ENCODE measurements around the gene CDH4. TPM values are rescaled to one million over a fixed set of nuclear protein-coding genes. Genes with fewer than 3 reads are reported as not detected.

Gene CDH4
- total RNA-seq, 1 donor from 2014 or later = 2.9 TPM

DNA sequence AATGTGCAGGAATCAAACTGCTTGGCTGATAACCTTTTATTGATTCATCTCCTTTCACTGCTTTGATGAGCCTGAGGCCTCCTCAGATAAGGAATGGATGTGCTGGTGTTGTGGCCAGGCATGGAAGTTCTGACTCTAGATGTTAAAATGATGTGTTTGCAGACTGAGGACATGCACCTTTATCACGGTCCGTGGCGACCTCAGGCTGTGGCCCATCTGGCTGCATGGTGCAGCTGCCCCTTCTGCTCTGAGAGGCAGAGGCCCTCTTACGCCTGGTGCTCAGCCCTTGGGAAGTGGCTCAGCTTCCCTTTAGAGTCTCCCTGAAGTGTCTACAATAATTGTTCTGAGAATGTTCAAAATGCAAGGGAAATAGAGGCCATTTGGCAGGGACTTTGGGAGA lies 26.2 kb downstream of the CDH4 start:
- Histone ChIP-seq H3F3A (ENCODE audit: low read depth) (peaks cover 10% of the 10 kb centered on the region), H3K36me3 (no peaks in the 10 kb centered on the region), H3K4me3 (no peak overlapping the region), H3K27me3 (no peaks in the 10 kb centered on the region), H3K9ac (no peak overlapping the region), H3K4me1 (no peaks in the 10 kb centered on the region), H3K27ac (no peak overlapping the region), H3K4me2 (no peak overlapping the region), H2AFZ (replicated peaks) (no peak overlapping the region), H3K9me3 (ENCODE audit: low read depth) (no peaks in the 10 kb centered on the region), H3K79me2 (ENCODE audit: low read depth) (no peaks in the 10 kb centered on the region), H4K20me1 (ENCODE audit: low read depth) (no peaks in the 10 kb centered on the region)
- Mint-ChIP-seq H3K36me3 (peaks cover 4% of the 10 kb centered on the region), H3K4me3 (no peak overlapping the region), H3K27ac (no peak overlapping the region), H3K27me3 (ENCODE audit: insufficient read depth, low read depth) (peaks cover 10% of the 10 kb centered on the region), H3K9me3 (peaks cover 12% of the 10 kb centered on the region), H3K4me1 (peaks cover 13% of the 10 kb centered on the region)
- no peak for DNase-seq (ENCODE audit: low spot score)
- TF ChIP-seq EZH2 (IDR thresholded peaks at IDR 0.05) (no peak), EZH2phosphoT487 (IDR thresholded peaks at IDR 0.05) (no peak)

DNA sequence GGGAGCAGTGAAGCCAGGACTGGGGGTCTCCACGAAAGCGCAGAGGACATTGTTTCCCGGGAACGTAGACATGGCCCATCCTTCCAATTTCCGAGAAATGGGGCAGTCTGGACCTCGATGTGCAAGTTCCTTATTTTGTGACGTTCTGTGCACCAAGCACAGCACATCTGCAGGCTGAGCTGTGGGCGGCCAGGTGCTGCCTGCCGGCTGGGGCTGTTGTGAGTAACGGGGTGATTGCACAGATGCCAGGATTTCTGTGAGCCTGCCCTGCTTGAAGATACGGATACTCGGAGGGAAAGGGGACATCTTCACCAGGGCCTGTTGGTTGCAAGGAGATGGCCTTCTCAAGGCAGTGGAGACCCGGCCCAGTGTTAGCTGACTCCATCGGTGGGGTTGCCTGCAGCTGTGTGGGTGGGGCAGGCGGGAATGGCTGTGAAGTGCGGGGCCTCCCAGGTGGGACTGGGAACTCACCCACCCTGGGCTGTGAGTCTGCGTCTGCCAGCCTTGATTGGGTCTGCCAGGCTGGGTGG lies 27.6 kb downstream of the CDH4 start:
- no peaks in the 10 kb centered on the region for H3K36me3 ChIP-seq
- no peaks in the 10 kb centered on the region for H3K79me2 ChIP-seq (ENCODE audit: low read depth)
- Mint-ChIP-seq H3K27ac (no peak overlapping the region), H3K27me3 (ENCODE audit: insufficient read depth, low read depth) (peaks cover 11% of the 10 kb centered on the region), H3K4me1 (peaks cover 13% of the 10 kb centered on the region), H3K4me3 (no peak overlapping the region), H3K36me3 (peaks cover 4% of the 10 kb centered on the region), H3K9me3 (peaks cover 12% of the 10 kb centered on the region)
- no peaks in the 10 kb centered on the region for H3K9me3 ChIP-seq (ENCODE audit: low read depth)
- TF ChIP-seq EZH2 (IDR thresholded peaks at IDR 0.05) = no peak
- no peak for TF ChIP-seq EZH2phosphoT487 (IDR thresholded peaks at IDR 0.05)
- TF ChIP-seq, protein P1, sequence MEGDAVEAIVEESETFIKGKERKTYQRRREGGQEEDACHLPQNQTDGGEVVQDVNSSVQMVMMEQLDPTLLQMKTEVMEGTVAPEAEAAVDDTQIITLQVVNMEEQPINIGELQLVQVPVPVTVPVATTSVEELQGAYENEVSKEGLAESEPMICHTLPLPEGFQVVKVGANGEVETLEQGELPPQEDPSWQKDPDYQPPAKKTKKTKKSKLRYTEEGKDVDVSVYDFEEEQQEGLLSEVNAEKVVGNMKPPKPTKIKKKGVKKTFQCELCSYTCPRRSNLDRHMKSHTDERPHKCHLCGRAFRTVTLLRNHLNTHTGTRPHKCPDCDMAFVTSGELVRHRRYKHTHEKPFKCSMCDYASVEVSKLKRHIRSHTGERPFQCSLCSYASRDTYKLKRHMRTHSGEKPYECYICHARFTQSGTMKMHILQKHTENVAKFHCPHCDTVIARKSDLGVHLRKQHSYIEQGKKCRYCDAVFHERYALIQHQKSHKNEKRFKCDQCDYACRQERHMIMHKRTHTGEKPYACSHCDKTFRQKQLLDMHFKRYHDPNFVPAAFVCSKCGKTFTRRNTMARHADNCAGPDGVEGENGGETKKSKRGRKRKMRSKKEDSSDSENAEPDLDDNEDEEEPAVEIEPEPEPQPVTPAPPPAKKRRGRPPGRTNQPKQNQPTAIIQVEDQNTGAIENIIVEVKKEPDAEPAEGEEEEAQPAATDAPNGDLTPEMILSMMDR (IDR thresholded peaks at IDR 0.05) = no peak
- no peak for DNase-seq (ENCODE audit: low spot score)
- H3K4me2 ChIP-seq = no peak overlapping the region
- H3K27ac ChIP-seq = no peak overlapping the region
- peaks cover 6% of the 10 kb centered on the region for H3F3A ChIP-seq (ENCODE audit: low read depth)
- H3K27me3 ChIP-seq = no peaks in the 10 kb centered on the region
- H3K4me3 ChIP-seq = no peak overlapping the region
- no peaks in the 10 kb centered on the region for H3K4me1 ChIP-seq
- no peaks in the 10 kb centered on the region for H4K20me1 ChIP-seq (ENCODE audit: low read depth)
- no peak overlapping the region for H3K9ac ChIP-seq
- H2AFZ ChIP-seq (replicated peaks) = no peak overlapping the region

- Mint-ChIP-seq H3K4me3 (no peak overlapping the region), H3K27me3 (ENCODE audit: insufficient read depth, low read depth) (peaks cover 11% of the 10 kb centered on the region), H3K27ac (no peak overlapping the region), H3K4me1 (peaks cover 13% of the 10 kb centered on the region), H3K36me3 (peaks cover 4% of the 10 kb centered on the region), H3K9me3 (peaks cover 8% of the 10 kb centered on the region)
- H3K9me3 ChIP-seq (ENCODE audit: low read depth) = no peaks in the 10 kb centered on the region
- H4K20me1 ChIP-seq (ENCODE audit: low read depth) = no peaks in the 10 kb centered on the region
- no peak for DNase-seq (ENCODE audit: low spot score)
- H3K4me1 ChIP-seq = no peaks in the 10 kb centered on the region
- no peak overlapping the region for H3K4me3 ChIP-seq
- no peaks in the 10 kb centered on the region for H3K79me2 ChIP-seq (ENCODE audit: low read depth)
- H3K9ac ChIP-seq = no peak overlapping the region
- no peaks in the 10 kb centered on the region for H3K27me3 ChIP-seq
- no peak overlapping the region for H3K27ac ChIP-seq
- TF ChIP-seq EZH2phosphoT487 (IDR thresholded peaks at IDR 0.05) (no peak), EZH2 (IDR thresholded peaks at IDR 0.05) (no peak)
- TF ChIP-seq, protein P1 (IDR thresholded peaks at IDR 0.05) = no peak
- H3K36me3 ChIP-seq = no peaks in the 10 kb centered on the region
- peaks cover 6% of the 10 kb centered on the region for H3F3A ChIP-seq (ENCODE audit: low read depth)
- no peak overlapping the region for H3K4me2 ChIP-seq
- H2AFZ ChIP-seq (replicated peaks) = no peak overlapping the region
Observed at GRCh38 chr20:61280217-61280980, 28.3 kb downstream of the CDH4 start.

- H3K9me3 ChIP-seq (ENCODE audit: low read depth) = no peaks in the 10 kb centered on the region
- H3K27me3 ChIP-seq = no peaks in the 10 kb centered on the region
- no peak overlapping the region for H3K4me3 Mint-ChIP-seq
- H3F3A ChIP-seq (ENCODE audit: low read depth) = peaks cover 6% of the 10 kb centered on the region
- no peak overlapping the region for H3K9ac ChIP-seq
- DNase-seq (ENCODE audit: low spot score) = no peak
- H3K4me2 ChIP-seq = no peak overlapping the region
- H3K36me3 Mint-ChIP-seq = peaks cover 7% of the 10 kb centered on the region
- H3K4me3 ChIP-seq = no peak overlapping the region
- peaks cover 3% of the 10 kb centered on the region for H3K9me3 Mint-ChIP-seq
- no peak overlapping the region for H3K27ac Mint-ChIP-seq
- H3K4me1 Mint-ChIP-seq = peaks cover 8% of the 10 kb centered on the region
- no peak overlapping the region for H3K27ac ChIP-seq
- no peaks in the 10 kb centered on the region for H3K36me3 ChIP-seq
- TF ChIP-seq EZH2 (IDR thresholded peaks at IDR 0.05) (no peak), EZH2phosphoT487 (IDR thresholded peaks at IDR 0.05) (no peak)
- TF ChIP-seq, protein P1 (IDR thresholded peaks at IDR 0.05) = no peak
- peaks cover 11% of the 10 kb centered on the region for H3K27me3 Mint-ChIP-seq (ENCODE audit: insufficient read depth, low read depth)
- no peaks in the 10 kb centered on the region for H4K20me1 ChIP-seq (ENCODE audit: low read depth)
- H2AFZ ChIP-seq (replicated peaks) = no peak overlapping the region
- no peaks in the 10 kb centered on the region for H3K4me1 ChIP-seq
- no peaks in the 10 kb centered on the region for H3K79me2 ChIP-seq (ENCODE audit: low read depth)
Observed at GRCh38 chr20:61281286-61281795, 29.3 kb downstream of the CDH4 start.

Measured in neural progenitor cell (in vitro differentiated cells).